PC-9 (cell line): ENCODE measurements around the gene APRT.

Experiments used
- EZH2 ChIP-seq: fragments of 200-600 bp; sonication (generic); IDR thresholded peaks from 2 replicates; pipeline ENCODE4 v1.8.0; 2017; ENCODE audit warnings: antibody characterized with exemption, low read depth
- TF ChIP-seq, protein P1 (sequence below): fragments of 200-600 bp; sonication (generic); conservative IDR thresholded peaks from 2 replicates; pipeline ENCODE4 v1.6.1; 2017; ENCODE audit warnings: mixed run types, antibody characterized with exemption, mild to moderate bottlenecking, moderate library complexity

DNA sequence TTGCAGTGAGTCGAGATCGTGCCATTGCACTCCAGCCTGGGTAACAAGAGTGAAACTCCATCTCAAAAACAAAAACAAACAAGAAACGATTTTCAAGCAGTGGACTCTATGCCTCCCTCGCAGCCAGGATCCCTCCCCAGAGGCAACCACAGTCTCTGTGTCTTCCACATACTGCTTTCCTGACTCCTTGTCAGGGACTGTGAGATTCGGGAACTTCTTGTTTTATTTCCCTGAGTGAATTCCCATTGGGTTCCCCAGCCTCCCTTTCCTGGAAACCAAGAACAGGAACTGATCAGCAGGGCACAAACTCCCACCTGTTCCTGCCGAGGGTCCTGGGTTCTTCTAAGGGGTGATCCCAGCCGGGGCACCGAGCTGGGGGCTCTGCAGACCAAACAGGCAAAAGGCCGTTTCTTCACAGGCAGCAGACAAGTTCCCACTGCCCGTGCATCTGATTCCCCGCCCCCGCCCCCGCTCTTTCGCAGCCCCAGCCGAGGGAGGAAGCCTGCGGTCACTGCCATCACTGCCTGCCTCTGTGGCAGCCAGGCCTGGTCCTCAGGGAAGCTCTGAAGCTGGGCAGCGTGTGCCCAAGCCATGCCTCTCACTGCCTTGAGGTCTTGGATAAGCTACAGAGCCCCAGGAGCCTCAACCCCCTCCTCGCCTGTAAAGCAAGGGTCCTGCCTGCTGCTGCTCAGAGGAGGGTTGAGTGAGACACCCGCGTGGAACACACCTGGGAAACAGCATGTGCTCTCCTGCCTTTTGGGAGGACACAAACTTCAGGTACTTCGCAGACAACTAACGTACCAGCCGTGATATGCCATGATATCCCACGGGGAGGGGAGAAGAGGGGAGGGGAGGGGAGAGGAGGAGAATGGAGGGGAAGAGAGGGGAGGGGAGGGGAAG lies 21.2 kb downstream of the APRT start:
- no peak for TF ChIP-seq EZH2
- TF ChIP-seq, protein P1, sequence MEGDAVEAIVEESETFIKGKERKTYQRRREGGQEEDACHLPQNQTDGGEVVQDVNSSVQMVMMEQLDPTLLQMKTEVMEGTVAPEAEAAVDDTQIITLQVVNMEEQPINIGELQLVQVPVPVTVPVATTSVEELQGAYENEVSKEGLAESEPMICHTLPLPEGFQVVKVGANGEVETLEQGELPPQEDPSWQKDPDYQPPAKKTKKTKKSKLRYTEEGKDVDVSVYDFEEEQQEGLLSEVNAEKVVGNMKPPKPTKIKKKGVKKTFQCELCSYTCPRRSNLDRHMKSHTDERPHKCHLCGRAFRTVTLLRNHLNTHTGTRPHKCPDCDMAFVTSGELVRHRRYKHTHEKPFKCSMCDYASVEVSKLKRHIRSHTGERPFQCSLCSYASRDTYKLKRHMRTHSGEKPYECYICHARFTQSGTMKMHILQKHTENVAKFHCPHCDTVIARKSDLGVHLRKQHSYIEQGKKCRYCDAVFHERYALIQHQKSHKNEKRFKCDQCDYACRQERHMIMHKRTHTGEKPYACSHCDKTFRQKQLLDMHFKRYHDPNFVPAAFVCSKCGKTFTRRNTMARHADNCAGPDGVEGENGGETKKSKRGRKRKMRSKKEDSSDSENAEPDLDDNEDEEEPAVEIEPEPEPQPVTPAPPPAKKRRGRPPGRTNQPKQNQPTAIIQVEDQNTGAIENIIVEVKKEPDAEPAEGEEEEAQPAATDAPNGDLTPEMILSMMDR: no peak
